Mesodermal cell (in vitro differentiated cells): ENCODE data around the gene SPC25. TPM values are rescaled to one million over a fixed set of nuclear protein-coding genes. Genes with fewer than 3 reads are reported as not detected.
"Not testable (repeated sequence)": the region's sequence is repeated elsewhere in the genome, so short reads cannot be mapped to it uniquely, and the experiment has no call there.

ENCODE experiments used
- H3K27ac ChIP-seq: 2 replicates; pipeline ENCODE4 v1.7.0; 2013; ENCODE audit warnings: mild to moderate bottlenecking, low read depth, low read length, moderate library complexity; ENCODE audit not compliant: severe bottlenecking
- H3K36me3 ChIP-seq: 2 replicates; pipeline ENCODE4 v1.7.1; 2013; ENCODE audit warnings: mild to moderate bottlenecking, low read length, moderate library complexity; ENCODE audit not compliant: control insufficient read depth, insufficient read depth
- H3K4me1 ChIP-seq: one replicate; pipeline ENCODE4 v1.7.1; 2013; ENCODE audit warnings: mild to moderate bottlenecking, low read length; ENCODE audit not compliant: insufficient read depth, control insufficient read depth, poor library complexity, severe bottlenecking
- H3K4me3 ChIP-seq: 2 replicates; pipeline ENCODE4 v1.7.0; 2013; ENCODE audit warnings: low read length, control low read depth, mild to moderate bottlenecking; ENCODE audit not compliant: insufficient read depth, poor library complexity, severe bottlenecking; ENCODE audit errors: extremely low read depth
- H3K9me3 ChIP-seq: 2 replicates; pipeline ENCODE4 v1.7.1; 2013; ENCODE audit warnings: mild to moderate bottlenecking, low read length, moderate library complexity; ENCODE audit not compliant: control insufficient read depth
- WGBS, 2 experiments: methylation state at CpG; one replicate each; pipeline ENCODE4 v1.1.5; 2013; ENCODE audit warnings: missing lambda C conversion rate in 2 of 2; ENCODE audit not compliant: insufficient coverage in 2 of 2; 5-methylcytosine and 5-hydroxymethylcytosine counted together
- polyA plus RNA-seq, 2 experiments: library from polyadenylated mRNA; stranded (reverse); fragments of 50-300 nt; gene quantifications; one replicate each; pipeline ENCODE4 v1.2.3, GENCODE V29; 2013

SPC25 gene
- polyA plus RNA-seq (2013, experiment 1 of 2) = 24.4 TPM
- 33.2 TPM for polyA plus RNA-seq (2013, experiment 2 of 2)

GRCh38 chr2:168890006-168890782 is at the start of gene SPC25:
Gene SPC25 (minus strand): TSS chr2:168890430. CDS start chr2:168889519, 911 bp downstream.
- WGBS, 2 experiments = 0% methylated on average over 20 to 25 of the region's 38 CpGs
- Histone ChIP-seq H3K4me1 (no peaks in the 10 kb centered on the region), H3K4me3 (peak within 1 kb of the TSS; percentile 65), H3K36me3 (peaks cover 30% of the 10 kb centered on the region), H3K9me3 (no peaks in the 10 kb centered on the region), H3K27ac (no peak within 1 kb of the TSS)

GRCh38 chr2:168939918-168940317 is 49.7 kb upstream of the SPC25 start:
- Histone ChIP-seq H3K9me3 (no peaks in the 10 kb centered on the region), H3K27ac (no peak overlapping the region), H3K4me1 (no peaks in the 10 kb centered on the region), H3K36me3 (no peaks in the 10 kb centered on the region), H3K4me3 (no peak overlapping the region)
- WGBS, 2 experiments = no CpG with 5 or more reads among the region's 4 CpGs

GRCh38 chr2:168939061-168939460 is 48.8 kb upstream of the SPC25 start:
- Histone ChIP-seq H3K4me3 (no peak overlapping the region), H3K36me3 (no peaks in the 10 kb centered on the region), H3K9me3 (no peaks in the 10 kb centered on the region), H3K27ac (no peak overlapping the region), H3K4me1 (no peaks in the 10 kb centered on the region)
- WGBS, 2 experiments = no CpG with 5 or more reads among the region's 1 CpG

- H3K4me3 ChIP-seq = no peak overlapping the region
- peak overlapping the region; percentile 84 for H3K27ac ChIP-seq
- 86 to 88% methylated on average over 7 to 8 of the region's 14 CpGs for WGBS, 2 experiments
Observed at GRCh38 chr2:168935810-168936581, 45.8 kb upstream of the SPC25 start.

GRCh38 chr2:168934826-168935225 is 44.6 kb upstream of the SPC25 start:
- WGBS, 2 experiments = 96 to 100% methylated on average over 2 of the region's 2 CpGs
- no peak overlapping the region for H3K4me3 ChIP-seq

More at GRCh38 chr2:168935810-168936581, 45.8 kb upstream of the SPC25 start:
- Histone ChIP-seq H3K9me3 (no peaks in the 10 kb centered on the region), H3K4me1 (no peaks in the 10 kb centered on the region), H3K36me3 (no peaks in the 10 kb centered on the region)

GRCh38 chr2:168932174-168932573 is 41.9 kb upstream of the SPC25 start:
- H3K9me3 ChIP-seq, H3K27ac ChIP-seq, H3K36me3 ChIP-seq, H3K4me3 ChIP-seq, H3K4me1 ChIP-seq: not testable (repeated sequence)
- WGBS, 2 experiments = 95 to 100% methylated on average over 2 to 3 of the region's 4 CpGs

More at GRCh38 chr2:168934826-168935225, 44.6 kb upstream of the SPC25 start:
- H3K27ac ChIP-seq = no peak overlapping the region
- no peaks in the 10 kb centered on the region for H3K36me3 ChIP-seq
- H3K9me3 ChIP-seq = no peaks in the 10 kb centered on the region
- no peaks in the 10 kb centered on the region for H3K4me1 ChIP-seq

- 86% methylated on average over 1 of the region's 1 CpG; no CpG with 5 or more reads in 1 of the 2 experiments for WGBS, 2 experiments
- H3K4me1 ChIP-seq = no peaks in the 10 kb centered on the region
- no peak overlapping the region for H3K27ac ChIP-seq
- no peak overlapping the region for H3K4me3 ChIP-seq
- no peaks in the 10 kb centered on the region for H3K36me3 ChIP-seq
- no peaks in the 10 kb centered on the region for H3K9me3 ChIP-seq
Observed at GRCh38 chr2:168930242-168930641, 40.0 kb upstream of the SPC25 start.

- no peak overlapping the region for H3K4me3 ChIP-seq
- H3K4me1 ChIP-seq = no peaks in the 10 kb centered on the region
- H3K36me3 ChIP-seq = no peaks in the 10 kb centered on the region
- no peak overlapping the region for H3K27ac ChIP-seq
- H3K9me3 ChIP-seq = no peaks in the 10 kb centered on the region
- WGBS, 2 experiments = 75 to 94% methylated on average over 1 to 3 of the region's 3 CpGs
Observed at GRCh38 chr2:168929031-168929430, 38.8 kb upstream of the SPC25 start.

GRCh38 chr2:168928113-168928831 is 38.0 kb upstream of the SPC25 start:
- Histone ChIP-seq H3K36me3 (no peaks in the 10 kb centered on the region), H3K4me3 (no peak overlapping the region), H3K4me1 (no peaks in the 10 kb centered on the region), H3K27ac (no peak overlapping the region), H3K9me3 (no peaks in the 10 kb centered on the region)
- 93 to 100% methylated on average over 2 of the region's 3 CpGs for WGBS, 2 experiments

- no peaks in the 10 kb centered on the region for H3K9me3 ChIP-seq
- H3K36me3 ChIP-seq = no peaks in the 10 kb centered on the region
- H3K4me1 ChIP-seq = no peaks in the 10 kb centered on the region
- WGBS, 2 experiments = 38 to 100% methylated on average over 1 to 2 of the region's 3 CpGs
- H3K27ac ChIP-seq = no peak overlapping the region
- H3K4me3 ChIP-seq = no peak overlapping the region
Observed at GRCh38 chr2:168926621-168927386, 36.6 kb upstream of the SPC25 start.
